Esophagus mucosa (tissue), 1 donor: ENCODE measurements around the gene PPFIA3. TPM values are rescaled to one million over a fixed set of nuclear protein-coding genes. Genes with fewer than 3 reads are reported as not detected.
"Not testable (repeated sequence)": the region's sequence is repeated elsewhere in the genome, so short reads cannot be mapped to it uniquely, and the experiment has no call there.

Experiments used
- ATAC-seq: fragments of 200-7000 bp; cut with Tn5 transposase; one replicate; pipeline ENCODE4 v1.9.1; 2020
- total RNA-seq: library from RNA; stranded (reverse); gene quantifications from one replicate; pipeline ENCODE4 v1.2.4, GENCODE V29; 2023
- donor health status: DM: yes; HTN: yes; CAD: no.

Gene PPFIA3
- 9.2 TPM for total RNA-seq

DNA sequence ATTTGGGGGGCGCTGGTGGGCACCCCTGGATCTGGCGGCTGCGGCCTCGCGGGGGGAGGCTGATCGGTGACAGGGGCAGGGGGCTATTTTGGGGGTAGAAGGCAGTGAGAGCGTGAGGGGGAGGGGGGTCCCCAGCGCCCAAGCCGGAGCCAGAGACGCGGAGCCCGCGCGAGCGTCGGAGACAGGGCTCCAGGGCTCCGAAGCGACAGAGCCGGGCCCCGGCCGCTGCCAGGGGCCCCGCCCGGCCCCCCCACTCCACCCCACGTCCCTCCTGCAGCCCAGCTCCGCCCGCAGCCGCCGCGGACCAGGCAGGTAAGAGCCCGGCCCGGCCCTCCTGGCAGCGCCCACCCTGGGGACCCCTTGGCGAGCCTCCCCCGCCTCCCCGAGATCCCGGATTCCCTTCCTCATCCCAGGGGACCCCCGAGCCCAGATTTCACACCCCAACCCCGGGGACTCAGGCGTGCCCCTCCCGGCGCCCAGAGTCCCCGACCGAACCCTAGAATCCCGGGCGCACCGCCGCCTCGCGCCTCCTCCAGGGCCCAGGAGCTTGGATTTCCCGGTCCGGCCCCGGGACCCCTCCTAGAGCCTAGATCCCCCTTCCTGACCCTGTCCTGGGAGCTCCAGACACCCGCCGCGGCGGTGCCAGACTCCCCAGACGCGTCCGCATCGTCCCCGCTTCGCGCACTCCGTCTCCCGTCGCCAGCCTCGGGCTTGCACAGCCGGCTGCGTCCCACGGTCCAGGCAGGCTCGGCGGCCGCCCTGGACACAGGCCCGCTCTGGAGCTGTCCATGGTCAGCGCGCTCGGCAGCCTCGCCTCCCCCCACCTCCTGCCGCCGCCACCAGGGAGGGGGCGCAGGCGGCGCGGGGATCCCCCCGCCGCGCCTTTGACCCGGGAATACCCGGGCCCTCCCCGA, at the start of gene PPFIA3:
Gene PPFIA3 (plus strand): TSS at position 134 of the 914 bp plus-strand sequence. CDS start 8,330 bp downstream, outside the sequence.
- ATAC-seq = peak; percentile 19

DNA sequence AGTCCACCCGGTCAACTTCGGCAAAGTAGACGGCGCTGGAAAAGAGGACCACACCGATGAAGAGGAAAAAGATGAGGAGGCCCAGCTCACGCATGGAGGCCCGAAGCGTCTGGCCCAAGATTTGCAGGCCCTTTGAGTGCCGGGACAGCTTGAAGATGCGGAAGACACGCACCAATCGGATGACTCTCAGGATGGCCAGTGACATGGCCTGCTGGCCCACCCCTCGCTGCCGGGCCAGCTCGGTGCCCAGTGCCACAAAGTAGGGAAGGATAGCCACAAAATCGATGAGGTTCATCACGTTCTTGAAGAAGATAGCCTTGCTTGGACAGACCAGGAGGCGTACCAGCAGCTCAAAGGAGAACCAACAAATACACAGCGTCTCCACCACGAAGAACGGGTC, 48.9 kb upstream of the PPFIA3 start:
- no peak for ATAC-seq

DNA sequence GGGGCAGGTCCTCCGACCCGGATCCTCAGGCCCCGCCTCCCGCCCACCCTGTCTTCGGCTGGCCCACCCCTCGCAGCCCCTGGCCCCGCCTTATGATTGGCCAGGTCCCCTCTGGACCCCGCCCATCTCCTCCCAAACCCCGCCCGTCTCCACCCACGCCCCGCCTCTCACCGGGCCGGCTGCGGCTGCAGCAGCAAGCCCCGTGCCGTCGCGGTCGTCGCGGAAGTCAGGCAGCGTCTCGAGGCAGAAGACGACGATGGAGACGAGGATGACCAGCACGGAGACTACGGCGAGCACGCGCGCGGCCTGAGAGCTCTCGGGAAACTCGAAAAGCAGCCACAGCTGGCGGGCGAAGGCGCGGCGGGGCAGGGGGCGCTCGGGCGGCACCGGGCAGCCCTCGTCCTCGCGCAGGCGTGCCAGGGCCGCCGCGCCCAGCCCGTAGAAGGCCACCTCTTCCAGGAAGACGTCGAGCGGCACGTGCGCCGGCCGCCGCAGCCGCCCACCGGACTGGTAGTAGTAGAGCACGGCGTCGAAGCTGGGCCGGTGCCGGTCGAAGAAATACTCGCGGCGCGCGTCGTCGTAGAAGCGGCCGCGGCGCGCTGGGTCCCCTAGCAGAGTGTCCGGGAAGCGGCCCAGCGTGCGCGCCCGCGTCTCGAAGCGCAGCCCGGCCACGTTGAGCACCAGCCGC, 47.3 kb upstream of the PPFIA3 start:
- ATAC-seq = peak; percentile 21

DNA sequence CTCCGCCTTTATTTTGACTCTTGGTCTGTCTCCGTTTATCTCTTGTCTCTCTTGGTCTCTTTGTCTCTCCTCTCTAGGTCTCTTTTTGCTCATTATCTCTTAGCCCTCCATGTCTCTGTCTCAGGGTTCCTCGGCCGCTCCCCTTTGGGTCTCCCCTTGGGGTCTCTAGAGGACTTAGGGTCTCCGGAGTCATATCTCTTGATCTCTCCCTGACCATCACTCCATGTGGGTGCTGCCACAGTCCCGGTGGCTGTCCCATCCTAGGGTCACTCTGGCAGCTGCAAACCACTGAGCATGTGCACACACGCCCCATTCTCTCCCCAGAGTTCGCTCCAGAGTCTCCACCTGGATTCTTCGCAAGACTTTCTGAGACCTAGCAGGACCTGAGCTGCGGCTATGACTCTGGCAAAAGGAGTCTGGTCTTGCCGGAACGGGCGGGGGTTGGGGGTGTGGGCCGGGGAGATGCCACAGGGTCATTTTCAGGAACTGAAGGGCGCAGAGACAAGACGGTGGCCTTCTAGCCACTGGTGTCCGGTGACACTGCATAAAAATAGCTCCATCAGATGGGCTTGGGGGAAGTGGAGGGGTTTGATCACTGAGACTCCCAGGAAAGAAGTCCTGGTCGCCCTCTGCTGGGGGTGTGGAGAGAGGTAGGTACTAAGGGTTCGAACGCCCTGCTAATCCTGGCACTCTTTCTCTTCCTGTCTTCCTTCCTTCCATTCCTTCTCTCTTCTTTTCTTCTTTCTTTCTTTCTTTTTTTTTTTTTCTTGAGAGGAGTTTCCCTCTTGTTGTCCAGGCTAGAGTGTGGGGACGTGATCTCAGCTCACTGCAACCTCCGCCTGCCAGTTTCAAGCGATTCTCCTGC, 45.6 kb upstream of the PPFIA3 start:
- ATAC-seq = peak; percentile 21

DNA sequence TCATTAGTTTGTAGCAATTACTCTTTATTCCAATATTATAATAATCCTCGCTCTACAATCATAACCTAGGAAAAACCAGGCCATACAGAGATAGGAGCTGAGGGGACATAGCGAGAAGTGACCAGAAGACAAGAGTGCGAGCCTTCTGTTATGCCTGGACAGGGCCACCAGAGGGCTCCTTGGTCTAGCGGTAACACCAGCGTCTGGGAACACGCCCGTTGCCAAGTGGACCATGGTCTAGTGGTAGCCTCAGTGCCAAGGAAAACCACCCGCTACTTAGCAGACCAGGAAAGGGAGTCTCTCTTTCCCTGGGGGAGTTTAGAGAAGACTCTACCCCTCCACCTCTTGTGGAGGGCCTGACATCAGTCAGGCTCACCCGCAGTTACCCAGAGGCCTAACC, 44.5 kb upstream of the PPFIA3 start:
- ATAC-seq = not testable (repeated sequence)

DNA sequence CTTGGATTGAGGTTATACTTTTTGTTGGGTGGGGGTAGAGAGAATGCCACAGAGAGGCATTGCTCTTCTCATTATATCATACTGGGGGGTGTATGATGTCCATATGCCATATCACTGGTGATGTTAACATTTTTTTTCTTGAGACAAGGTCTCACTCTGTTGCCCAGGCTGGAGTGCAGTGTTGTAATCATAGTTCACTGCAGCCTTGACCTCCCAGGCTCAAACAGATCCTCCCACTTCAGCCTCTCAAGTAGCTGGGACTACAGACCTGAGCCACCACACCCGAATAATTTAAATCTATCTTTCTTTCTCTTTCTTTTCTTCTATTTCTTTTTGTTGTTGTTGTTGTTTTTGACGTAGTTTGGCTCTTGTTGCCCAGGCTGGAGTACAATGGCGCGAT, 39.0 kb upstream of the PPFIA3 start:
- no peak for ATAC-seq

DNA sequence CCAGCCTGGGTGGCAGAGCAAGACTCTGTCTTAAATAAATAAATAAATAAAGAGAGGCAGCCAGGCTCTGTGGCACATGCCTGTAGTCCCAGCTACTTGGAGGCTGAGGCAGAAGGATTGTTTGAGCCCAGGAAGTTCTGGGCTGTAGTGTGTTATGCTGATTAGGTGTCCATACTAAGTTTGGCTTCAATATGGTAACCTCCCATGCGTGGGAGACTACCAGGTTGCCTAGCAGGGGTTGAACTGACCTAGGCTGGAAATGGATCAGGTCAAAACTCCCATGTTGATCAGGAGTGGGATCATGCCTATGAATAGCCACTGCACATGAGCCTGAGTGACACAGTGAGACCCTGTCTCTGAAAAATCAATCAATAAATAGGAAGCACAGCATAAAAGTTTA, 38.1 kb upstream of the PPFIA3 start:
- ATAC-seq = no peak

DNA sequence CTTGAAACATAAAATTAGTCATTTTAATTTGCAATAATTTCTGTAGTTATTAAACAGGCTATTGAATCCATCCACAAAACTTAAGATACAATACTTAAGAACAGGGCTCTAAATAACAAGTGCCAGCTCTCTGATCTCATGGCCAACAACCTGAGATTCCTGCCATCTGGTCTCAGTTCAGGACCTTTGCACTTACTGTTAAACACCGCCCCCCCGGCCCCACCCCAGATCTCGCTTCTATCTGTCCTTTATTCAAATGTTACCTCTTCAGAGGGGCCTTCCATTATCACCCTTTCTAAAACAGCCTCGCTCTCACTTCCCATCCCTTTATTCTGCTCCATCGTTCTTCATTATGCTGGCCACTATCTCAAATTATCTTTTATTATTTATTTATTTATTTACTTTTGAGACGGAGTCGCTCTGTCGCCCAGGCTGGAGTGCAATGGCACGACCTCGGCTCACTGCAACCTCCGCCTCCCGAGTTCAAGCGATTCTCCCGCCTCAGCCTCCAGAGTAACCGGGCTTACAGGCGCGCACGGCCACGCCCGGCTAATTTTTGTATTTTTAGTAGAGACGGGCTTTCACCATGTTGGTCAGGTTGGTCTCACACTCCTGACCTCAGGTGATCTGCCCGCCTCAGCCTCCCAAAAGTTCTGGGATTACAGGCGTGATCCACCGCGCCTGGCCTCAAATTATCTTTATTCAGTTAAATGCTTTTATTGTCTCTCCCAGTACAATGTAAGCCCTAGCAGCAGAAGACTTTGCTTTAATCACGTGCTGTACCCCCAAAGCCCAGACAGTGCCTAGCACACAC, 34.9 kb upstream of the PPFIA3 start:
- ATAC-seq = no peak

DNA sequence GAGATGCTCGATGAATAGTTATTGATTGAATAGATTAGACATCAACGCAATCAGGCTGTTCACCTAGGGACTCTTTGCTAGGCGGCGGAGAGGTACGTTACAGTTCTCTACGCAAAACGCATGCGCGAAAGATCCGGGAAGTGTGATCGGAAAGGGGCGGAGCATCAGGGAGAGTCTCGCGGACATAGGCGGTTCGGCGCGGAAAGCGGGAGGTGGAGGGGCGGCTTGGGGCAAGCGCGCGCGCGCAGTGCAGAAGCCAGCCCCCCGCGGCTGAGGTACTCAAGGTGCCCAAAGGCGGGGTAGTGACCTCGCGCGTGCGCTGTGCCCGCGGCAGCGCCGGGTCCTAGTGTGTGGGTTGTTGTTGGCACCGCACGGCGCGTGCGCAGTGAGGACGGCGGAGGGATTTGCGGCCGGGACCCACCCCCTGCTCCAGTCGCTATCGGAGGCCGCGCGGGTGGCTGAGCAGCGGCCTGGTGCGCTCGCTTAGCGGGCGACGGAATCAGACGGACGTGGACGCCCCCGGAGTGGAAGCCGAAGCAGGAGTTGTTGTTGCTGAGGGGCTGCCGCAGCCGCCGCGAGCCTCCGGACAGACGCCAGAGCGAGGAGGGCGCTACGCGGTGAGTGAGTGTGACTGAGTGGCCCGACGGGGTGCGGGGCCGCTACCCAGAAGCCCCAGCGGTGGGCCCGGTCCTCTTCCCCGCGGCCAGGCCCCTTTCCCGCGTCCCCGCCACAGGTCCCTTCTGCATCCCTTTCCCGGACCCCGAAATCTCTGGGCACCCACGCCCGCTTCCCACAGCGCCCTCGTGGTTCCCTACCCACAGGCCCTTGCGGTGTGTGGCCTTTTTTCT, 34.1 kb upstream of the PPFIA3 start, which contains the start of gene SNRNP70:
Gene SNRNP70 (plus strand): TSS at position 432 of the 848 bp plus-strand sequence. CDS start 964 bp downstream, outside the sequence.
- peak; percentile 98 for ATAC-seq

DNA sequence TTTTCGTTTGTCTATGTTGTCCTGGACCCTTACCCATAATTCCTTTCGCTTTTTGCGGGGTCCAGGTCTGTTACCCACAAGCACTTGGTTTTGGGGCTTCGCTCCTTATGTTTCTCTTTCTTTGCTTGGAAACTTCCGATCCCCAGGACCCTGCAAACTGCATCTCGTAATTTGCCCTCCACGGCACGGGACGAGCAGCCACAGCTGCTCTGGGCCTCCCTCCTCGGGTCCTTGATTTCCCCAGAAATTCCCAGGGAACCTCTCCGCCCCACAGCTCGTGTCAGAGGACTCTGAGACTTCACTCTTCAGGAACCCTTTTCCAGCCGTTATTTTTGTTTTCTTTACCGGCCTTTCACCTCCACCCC, 33.5 kb upstream of the PPFIA3 start:
- no peak for ATAC-seq

DNA sequence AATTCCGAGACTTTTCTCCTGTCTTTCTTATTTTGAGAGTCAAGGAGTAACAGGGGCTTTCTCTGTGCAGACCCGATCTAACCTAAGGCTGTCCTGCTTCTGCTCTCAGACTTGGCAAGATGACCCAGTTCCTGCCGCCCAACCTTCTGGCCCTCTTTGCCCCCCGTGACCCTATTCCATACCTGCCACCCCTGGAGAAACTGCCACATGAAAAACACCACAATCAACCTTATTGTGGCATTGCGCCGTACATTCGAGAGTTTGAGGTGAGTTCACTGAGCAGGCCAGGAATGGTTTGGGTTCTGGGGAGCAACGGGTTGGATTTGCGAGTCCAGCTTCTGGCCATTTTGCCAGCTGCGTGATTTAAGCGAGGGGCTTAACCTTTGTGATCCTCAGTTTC, 33.0 kb upstream of the PPFIA3 start:
- no peak for ATAC-seq

DNA sequence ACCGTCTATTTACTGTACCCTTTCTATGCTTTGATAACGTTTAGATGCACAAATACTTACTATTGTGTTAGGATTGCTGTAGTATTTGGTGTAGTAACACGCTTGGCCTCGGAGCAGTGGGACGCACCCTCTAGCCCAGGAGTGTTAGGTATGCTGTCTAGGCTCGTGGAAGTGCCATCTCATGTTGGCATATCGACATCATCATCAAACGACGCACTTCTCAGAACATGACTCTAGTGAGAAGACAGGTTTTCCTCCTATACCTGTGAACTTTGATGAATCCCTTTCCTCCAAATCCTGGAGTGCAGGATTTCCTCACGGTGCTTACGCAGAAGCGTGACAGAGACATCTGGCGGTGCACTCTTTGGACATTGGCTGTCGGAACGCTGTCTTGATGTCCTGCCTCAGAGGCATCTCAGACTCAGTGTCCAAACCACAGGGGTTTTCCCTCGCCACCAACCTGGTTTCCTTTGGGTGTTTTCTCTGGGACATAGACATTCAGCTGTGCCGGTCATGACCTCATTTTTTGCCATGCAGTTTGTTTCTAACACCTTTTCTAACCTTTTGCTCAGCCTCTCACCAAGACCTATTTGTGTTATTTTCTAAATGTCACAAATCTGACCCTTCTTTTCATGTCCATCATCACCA, 27.8 kb upstream of the PPFIA3 start:
- ATAC-seq = no peak

DNA sequence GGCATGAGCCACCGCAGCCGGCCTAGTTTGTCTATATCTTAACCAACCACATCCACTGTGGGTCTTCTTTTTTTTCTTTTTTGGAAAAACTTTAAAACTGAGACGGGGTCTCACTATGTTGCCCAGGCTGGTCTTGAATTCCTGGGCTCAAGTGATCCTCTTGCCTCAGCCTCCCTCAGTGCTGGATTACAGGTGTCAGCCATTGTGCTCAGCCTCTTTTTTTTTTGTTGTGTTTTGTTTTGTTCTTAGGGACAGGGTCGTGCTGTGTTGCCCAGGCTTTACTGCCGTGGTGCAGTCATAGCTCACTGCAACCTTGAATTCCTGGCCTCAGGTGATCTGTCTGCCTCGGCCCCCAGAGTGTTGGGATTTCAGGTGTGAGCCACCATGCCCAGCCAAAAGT, 26.7 kb upstream of the PPFIA3 start:
- ATAC-seq = no peak

DNA sequence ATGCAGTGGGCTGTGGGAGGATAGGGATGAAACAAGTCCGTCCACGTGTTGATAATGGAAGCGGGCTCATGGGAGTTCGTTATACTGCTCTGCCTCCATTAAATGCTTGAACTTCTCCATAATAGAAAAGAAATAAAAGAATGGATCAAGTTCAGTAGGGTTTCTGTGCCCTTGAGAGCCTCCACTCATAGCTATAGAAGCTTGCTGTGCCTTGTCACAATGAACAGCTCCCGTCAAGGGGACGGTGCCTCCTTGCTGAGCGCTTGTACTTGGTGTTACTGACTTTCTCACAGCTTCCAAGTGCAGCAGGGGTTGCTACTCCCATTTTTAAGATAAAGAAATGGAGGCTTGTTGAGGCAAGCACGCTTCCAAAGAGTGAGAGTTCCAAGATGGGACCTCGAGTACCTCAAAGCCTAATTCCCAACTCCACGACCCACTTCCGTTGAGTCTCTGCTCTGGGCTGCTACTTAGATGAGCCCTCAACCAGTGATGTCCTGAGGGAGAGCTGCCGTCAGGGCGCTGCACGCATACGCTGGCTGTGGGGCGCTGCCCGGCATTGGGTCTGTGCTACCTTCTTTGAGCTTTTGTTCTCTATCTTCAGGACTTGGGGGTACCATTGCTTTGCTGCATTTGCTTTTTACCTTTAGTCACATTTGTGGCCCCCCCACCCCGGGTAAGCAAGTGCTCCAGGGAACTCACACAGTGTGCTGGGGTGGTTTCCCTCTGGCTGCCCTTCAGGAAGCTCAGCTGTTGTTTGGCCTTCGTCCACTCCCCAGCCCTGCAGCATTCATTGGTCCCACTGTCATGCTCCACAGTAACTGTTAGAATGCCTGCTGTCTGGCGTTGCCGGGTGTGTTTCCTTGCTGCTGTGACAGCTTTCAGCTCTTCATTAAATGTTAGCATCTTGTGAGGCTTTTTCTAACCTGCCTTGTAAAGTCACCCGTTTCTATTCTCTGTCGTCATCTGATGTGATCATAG, 24.6 kb upstream of the PPFIA3 start:
- no peak for ATAC-seq

DNA sequence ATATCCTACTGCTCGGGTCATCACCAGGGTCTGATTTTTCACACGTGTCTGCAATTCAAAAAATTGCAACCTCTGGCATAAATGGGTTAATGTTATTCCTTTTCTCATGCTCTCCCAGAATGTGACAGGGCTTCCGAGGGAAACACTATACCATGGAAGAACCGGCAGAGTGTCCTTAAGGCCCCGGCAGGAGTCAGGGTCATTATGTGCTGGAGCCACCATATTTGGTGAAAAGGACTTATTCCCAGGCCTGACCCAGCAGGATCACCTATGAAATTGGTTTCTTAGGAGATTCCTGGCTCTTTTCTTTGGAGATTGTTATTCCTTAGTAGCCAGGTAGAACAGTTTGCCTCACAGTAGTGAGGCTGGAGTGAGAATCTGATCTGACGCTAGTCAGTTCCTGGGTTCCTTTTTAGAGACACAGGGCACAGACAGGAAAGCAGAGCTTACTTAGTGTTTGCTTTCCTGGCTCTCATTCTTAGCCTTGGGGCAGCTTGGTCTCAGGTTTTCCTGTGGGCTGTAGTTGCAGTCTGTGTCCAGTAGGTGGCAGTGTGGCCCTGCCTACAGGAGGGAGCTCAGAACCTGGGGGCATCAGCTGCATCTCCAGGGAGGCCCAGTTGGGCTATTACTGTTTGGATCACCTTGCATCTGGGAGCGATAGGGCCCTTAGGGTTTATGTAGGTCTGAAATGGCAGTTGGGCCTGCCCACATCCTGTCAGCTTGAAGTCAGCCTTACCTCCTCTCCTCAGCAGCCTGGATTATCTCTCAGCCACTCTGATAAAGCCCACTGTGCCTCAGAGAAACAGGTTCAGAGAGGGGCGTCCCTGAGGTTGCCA, 21.7 kb upstream of the PPFIA3 start:
- ATAC-seq = peak; percentile 89

DNA sequence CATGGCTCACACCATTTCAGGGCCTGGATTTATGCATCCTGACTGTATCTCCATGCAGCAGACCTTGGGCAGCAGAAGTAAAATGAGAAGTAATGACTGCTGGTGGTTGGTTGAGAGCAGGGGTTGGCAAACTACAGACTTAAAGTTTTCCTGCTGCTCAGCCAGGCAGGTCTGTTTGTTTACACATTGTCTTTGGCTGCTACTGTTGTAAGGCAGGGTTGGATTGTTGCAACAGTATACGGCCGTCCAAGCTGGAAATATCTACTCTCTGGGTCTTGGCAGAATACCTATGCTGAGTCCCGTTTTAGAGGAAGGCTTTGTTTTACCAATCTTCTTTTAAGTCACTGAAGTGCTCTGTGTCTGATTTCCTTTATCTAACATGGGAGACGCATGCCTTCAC, 20.5 kb upstream of the PPFIA3 start:
- no peak for ATAC-seq

DNA sequence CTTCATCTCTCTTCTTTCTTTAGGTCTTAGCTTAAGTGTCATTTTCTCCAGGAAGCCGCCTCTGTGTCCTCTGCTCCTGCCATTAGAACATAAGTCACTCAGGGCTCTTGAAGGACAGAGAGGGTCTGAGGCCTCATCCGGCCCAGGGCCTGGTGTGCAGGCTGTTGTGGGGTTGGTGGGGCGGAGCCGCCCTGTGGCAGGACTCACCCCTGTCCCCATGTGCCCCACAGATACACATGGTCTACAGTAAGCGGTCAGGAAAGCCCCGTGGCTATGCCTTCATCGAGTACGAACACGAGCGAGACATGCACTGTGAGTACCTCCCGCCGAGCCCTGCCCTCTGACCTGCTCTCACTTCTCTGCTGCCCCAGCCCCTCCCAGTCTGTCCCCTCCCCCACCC, 18.2 kb upstream of the PPFIA3 start:
- no peak for ATAC-seq

DNA sequence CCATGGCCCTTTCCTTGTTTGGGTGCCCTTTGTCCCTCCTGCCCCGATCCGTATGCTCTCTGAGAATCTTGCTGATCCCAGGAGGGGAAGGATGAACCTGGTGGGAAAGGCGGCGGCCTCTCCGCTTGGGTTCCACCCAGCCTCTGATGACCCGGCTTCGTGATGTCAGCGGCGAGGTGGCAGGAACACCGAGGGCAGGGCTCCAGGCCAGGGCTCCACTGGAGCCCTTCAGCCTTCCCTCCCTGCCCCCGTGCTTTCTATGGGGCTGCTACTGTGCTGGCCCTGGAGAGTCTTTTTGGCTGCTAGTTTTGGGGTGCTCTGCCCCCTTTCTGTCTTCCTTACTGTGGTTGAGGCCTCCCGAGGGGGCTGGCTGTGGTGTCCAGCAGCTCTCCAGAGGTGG, 17.0 kb upstream of the PPFIA3 start:
- no peak for ATAC-seq
